Stimulated activated CD8-positive, alpha-beta memory T cell treated with anti-CD3 and anti-CD28 coated beads, Interleukin-12 subunit alpha, Interleukin-12 subunit beta, amount 100 ng/mL, for 1 hour (primary cell): ENCODE results near the gene PKHD1.

ENCODE experiments used
- DNase-seq: peaks from one replicate; pipeline ENCODE4 v3.0.0-alpha.2; 2020; ENCODE audit warnings: low read depth

The PKHD1 gene

DNA sequence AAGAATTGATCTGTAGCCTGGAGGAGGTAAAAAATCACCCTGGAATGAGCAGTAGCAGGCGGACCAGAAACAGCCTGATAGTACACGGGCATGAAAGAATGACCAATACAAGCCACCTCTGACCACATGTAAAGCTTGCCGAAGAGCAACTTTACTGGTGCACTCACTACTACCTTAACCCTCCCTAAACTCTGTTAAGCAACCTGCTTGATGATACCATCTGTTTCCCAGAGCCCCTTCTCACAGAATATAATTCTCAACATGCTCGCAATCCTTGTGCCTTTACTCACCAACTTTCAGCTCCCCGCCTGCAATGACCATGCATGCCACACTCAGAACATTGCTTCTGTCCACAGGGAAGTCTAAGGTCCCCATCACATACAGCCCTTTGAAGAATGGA, 296.5 kb downstream of the PKHD1 start:
- DNase-seq: no peak

DNA sequence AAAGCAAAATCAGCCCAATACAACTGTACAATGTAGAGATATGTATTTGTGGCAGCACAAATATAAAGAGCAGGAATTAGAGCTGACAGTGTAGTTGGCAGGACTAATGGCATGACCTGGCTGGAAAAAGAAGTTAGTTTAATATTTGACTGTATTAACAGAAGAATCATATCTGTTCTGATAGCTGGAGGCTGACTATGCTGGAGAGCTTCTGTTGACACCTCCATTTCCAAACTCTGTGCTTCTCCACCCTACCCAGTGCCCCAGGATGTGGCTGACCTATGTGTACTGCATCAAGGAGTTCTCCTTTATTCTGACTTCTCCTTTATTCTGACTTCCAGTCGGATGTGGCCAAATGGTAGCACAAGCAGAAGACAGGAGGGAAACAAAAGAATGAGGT, 299.3 kb downstream of the PKHD1 start:
- DNase-seq: no peak

DNA sequence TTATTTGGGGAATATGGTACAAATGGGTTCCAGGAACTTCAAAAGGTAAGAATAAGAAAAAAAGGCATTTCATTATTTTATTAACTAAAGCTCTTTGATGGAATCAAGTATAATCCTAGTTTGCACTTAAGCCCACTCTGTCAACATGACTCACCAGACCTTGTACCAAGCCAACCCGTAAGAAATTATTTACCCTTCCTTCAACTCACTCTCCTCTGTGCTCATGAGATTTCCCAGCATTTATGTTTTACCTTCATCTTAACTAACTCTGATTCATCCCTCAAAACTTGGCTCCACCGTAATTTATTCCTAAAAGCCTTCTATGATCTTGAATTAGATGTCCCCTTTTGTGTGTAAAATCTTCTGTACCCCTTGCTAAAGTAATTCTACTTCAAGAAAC, 308.7 kb downstream of the PKHD1 start:
- DNase-seq: no peak

DNA sequence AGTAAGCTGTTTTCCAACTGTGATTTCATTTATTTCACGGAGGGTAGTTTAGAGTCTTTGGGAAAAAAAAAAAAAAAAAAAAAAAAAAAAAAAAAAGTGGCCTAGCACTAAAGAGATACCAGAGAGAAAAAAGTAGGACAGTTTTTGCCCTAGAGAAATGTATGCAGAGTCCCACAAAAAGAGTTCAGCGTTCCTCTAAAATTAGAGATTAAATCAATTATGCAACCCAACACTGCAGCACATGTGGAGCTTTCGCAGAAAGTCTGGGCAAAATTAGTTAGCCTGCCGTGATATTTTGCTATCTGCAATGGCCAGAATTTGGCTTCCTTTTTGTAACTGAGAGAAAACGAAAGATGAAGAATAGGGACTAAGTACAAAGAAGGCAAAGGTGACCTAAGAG, 309.8 kb downstream of the PKHD1 start:
- no peak for DNase-seq

DNA sequence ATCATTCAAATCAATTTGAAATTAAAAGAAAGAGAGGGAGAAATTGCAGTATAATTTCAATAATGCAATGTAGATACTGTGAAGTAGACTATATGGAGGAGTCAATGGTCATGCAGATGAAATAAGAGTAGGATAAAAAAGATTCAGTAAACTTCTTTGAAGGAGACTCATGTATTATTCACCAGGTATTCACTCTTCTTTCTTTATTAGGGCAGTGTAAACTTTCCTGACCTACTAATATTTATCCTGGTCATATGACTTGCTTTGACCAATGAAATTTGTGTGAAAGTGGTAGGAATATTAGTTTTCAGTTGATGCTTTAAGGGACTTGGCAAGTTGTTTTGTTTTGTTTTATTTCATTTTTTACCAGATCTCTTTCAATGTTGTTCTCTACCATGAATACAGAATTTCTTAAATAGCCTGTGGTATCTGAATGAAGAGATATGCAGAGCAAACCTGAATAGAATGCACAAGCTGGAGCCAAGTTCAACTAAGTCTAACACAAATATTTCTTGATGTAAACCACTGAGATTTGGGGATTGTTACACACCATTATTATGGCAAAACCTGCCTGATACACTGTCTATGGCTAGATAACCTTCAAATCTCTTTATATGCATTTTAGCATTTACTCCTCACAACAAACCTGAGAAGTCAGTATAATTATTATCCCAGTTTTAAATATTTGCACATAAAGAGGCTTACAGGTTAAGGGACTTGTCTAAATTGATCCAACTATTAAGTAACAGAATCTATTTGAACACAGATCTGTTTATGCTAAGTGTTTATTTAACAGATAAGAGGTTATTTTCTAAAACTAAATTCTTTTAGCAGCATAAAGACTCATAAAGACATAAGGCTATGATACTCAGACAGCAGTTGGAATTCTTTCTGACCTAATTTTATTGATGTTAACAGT, 311.2 kb downstream of the PKHD1 start:
- no peak for DNase-seq

DNA sequence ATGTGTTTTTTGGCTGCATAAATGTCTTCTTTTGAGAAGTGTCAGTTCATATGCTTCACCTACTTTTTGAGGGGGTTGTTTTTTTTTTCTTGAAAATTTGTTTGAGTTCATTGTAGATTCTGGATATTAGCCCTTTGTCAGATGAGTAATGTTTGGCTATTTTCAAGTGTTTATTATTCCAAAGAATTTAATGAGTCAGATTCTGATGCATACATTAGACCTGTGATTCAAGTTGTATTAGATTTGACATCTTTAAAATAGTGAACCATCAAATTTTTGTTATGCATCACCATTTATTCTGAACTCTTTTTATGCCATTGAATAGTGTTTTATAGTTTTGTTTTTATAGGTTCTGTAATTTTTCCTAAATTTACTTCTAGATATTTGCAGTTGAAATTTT, 319.3 kb downstream of the PKHD1 start:
- DNase-seq: no peak

DNA sequence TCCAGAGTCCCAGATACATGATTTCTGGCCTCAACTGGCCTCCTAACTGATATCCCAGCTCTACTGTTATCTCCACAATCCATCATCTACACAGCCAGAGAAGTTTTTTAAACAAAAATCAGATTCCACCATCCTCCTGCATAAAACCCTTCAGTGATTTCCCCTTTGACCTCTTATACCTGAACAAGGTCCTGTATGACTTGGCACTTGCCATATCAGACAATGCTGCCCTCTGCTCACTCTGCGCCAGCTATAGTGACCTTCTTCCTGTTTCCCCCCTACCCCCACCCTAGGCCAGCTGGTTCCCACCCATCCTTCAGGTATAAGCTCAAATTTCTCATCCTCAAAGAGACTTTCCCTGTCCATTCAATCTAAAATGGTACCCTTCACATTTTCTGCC, 322.2 kb downstream of the PKHD1 start:
- DNase-seq: no peak

DNA sequence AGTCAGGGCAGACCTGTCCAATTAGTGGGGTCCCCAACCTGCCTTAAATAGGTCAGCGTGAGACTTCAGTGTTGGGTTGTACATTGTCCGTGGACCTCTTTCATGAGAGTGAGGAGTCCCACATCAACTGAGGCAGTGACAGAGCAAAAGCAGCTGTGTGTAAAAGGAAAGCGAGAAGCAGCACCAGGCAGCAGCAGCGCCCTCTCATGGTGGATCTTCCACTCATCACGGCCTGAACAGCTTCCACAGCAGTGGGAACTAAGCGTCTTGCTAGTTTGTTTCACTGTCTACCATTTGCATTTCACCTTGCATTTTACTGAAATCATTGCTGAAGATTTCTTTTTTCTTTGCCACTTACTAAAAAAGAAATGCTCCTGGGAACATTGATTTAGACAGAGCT, 333.8 kb downstream of the PKHD1 start:
- DNase-seq: no peak

DNA sequence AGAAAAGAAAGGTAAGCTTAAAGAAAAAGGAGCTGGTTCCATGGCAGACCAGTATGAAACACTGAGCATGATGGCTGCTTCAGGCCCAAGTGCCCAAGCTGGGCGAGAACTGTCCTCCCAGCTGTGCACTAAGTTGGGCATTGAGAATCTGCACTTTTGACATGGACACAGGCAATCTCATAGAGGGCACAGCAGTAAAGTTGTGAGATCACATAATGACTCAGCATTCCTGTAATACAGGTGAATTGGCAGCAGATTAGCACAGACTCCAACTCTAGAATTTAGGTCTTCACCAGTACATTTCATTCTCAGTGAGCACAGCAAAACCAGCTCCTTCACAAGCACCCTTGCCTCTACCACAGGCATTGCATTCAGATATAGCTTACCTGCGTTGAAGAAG, 343.4 kb downstream of the PKHD1 start:
- DNase-seq: no peak

DNA sequence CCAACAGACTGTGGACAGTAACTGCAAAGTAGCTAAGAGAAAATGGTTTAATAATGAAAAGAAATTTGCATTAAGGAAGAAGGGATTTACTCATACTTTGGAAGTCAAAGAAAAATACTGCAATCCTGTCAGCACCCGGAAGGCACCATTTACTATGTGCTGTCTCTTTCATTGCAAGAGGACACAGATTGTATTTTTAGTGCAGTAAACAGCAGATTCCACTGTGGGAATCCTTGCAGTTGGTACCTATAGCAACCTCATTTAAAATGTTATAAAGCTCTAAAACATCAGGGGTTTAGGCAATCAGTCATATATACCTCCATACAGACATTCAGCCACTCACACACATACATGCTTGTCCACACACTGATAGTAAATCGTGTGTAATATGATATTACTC, 346.8 kb downstream of the PKHD1 start:
- no peak for DNase-seq

DNA sequence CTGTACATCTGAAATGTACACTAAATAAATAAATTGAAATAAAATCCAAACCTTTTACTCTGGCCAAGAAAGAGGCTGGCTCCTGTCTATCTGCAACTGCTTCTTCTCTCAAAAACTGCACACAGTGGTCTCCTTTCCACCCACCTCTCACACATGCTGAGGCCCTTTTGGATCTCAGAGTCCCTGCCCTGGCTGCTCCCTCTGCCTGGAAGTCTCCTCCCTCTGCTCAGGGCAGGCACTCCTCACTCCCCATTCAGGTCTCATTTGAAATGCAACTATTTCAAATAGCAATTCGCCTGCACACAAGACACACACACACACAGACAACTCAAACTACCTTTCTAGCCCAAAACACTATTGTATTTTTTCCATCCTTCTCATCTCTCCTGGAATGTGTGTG, 348.8 kb downstream of the PKHD1 start:
- no peak for DNase-seq

DNA sequence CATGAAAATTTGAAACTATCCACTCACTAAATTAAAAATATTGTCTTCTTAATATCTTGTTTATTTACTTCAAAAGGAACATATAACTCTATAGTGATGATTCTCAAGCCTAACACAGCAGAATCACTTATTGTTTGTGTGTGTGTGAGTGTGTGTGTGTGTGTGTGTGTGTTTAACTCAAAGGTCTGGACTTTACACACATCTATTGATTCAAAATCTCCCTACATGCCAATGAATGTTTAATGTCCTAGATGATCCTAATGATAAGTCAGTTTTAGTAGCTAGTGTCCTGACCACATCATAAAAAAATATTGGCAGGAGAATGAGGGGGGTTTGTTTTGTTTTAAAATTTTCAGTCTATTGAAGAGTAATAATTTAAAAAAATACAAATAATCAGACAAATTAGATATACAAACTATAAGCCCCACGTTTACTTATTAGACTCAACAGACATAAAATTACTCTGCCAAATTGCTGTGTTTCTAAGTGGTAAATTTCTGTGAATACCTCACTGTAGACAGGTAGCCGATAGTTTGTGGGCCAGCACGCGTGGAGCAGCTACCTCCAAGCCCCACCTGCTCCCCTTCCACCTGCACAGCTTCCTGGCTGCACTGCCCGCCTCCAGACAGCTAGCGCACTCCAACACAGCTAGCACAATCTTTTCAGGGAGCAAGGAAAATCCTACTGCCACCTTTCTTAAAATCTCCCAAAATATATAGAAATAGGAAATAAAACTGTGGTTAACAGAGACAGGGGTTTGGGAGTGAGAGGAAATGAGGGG, 349.6 kb downstream of the PKHD1 start:
- no peak for DNase-seq

DNA sequence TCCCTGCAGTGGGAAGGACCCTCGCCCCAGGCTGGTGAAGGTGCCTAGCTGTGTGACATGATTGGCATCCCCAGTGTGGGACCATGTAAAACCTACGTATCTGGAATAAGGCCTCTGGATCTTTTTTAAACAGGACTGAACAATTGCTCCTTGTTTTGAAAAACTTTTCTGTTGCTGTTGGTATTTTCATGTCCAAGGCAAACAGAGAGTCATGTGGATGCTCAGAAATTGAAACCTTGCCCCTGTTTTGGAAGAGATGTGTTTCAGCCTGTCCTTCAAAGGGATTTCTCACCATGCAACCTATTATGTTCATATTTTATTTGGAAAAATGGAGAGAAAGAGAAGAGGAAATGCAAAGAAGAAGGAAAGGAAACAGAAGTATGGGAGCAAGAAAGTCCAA, 362.3 kb downstream of the PKHD1 start:
- no peak for DNase-seq

DNA sequence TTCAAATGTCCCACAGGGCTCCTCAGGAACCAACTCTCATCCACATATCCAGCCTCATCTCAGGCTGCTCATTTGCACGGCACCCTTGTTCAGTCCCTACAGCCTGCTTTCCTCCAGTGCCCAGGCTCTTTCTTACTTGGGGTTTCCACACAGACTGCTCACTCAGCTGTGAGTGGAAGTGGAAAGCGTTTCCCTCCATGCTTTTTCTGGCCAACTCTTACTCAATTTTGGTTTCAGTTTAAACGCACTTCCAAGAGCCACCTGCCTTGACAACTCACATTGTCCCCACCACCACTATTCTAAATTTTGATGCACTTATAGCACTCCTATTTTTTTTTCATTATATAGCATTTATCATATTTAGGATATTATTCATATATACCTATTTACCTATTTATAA, 367.1 kb downstream of the PKHD1 start:
- no peak for DNase-seq

DNA sequence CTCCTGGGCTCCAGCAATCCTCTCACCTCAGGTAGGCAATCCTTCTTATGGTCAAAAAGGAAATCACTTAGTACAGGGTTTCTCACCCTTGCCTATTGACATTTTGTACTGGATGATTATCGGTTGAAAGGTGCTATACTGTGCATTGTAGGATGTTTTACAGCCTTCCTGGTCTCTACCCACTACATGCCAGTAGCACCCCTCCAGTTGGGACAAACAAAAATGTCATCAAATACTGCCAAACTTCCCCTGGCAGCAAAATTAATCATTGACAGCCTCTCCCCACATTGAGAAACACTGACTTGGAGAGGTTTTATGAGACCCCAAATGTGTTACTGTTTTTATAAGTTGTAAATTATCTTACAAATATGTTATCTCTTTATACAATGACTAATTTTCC, 368.1 kb downstream of the PKHD1 start:
- no peak for DNase-seq

DNA sequence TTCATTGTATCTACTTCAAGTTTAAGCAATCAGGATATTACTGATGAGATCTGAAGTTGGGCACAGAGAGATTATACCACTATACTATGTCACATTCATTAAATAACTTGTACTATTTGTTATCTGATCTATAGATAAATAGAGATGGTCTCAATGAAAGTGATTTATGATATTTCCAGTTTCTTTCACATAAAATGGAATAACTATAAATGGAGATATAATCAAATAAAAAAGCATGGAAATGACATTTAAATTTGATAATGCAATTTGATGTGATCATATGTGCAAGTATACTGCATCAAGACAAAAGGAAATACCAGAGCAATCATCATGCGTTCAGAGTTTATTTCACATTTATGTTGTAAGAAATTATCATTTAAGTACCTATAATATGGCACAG, 368.9 kb downstream of the PKHD1 start:
- DNase-seq: no peak

DNA sequence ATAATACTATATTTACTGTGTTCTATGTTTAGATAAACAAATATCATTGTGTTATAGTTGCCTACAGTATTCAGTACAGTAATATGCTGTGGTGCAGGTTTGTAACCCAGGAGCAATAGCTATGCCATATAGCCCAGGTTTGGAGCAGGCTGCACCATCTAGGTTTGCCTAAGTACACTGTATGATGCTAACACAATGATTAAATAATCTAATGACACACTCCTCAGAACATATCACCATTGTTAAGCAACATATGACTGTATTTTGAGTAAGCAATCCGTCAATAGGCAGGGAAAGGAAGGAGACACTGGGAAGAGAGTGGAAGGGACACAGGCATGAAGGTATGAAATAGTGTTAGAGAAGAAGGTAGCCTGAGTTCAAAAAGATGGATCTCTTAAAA, 369.9 kb downstream of the PKHD1 start:
- DNase-seq: no peak

DNA sequence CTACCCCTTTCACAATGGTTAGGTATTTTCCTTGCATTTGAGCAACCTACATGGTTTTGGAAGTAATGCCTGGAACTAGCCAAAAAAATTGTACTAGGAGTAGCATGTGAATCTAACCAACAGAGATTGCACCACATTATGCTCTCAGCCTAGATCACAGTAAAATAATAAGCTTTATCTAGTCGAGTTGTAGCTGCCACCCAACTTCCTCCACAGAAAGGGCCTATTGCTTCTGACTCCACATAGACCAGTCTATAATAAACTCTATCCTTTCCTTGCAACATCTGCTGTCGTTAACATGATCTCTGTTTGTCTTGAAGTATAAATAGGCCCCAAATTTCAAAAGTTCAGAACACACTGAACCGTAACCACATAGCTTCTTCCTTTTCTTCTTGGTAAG, 375.5 kb downstream of the PKHD1 start:
- no peak for DNase-seq

DNA sequence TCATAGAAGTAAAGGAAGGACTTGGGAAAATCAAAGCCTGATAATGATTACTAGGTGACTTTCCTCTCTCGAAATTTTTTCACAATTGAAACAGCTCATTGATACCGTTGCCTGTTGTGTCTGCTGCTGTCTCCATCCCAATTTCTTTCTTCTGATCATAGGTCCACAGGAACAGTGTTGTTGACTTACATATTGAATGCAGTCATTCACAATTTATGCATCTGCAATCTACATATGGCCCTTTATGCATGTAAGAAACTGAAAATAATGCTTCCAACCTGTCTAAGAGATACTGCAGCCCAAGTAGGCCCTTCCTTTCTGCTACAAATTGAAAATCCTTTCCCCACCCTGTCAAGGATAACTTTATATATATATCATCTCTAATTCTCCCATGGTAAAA, 381.3 kb downstream of the PKHD1 start:
- no peak for DNase-seq

DNA sequence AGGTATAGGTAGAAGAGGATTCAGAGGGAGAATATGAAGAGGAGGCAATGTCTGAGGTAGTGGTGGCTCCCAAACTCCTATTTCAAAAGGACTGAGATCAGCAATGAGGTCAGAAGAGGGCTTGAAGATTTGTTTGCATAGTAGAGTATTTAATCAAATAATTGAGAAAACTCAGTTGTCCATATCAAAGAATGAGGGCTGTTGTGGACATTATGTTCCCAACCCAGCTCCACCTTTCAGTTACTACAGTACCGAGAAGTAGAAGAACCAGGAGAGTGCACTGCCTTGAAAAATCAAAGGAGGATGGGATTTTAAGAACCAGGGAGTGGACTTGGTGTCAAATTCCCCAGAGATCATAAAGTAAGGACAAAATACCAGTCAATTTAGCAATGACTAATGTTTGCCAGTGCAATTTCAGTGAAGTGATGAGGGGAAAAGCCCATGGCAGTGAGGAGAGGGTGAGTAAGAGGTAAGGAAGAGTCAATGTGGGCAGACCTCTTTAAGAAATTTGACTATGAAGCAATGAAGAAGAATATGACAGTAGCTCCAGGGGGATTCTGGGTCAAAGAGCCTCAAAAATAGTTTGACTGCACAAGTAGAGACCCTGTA, 382.4 kb downstream of the PKHD1 start:
- DNase-seq: no peak

DNA sequence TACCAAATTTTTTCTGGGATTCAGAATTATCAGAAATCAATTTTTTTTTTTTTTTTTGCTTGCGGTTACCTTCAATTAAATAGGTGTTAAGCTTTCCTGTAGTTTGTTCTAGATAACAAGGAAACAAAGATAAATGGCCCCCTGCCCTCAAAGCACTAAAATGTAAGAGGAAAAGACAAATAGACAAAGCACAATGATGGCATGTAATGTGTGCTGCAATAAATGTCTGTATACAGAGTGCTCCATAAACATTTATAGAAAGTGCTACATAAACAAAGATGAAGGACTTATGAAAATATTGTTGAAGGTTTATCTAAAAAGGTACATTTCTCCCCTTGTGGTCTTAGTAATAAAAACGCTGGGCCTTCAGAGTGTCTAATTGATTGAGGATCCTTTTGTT, 384.6 kb downstream of the PKHD1 start:
- no peak for DNase-seq

DNA sequence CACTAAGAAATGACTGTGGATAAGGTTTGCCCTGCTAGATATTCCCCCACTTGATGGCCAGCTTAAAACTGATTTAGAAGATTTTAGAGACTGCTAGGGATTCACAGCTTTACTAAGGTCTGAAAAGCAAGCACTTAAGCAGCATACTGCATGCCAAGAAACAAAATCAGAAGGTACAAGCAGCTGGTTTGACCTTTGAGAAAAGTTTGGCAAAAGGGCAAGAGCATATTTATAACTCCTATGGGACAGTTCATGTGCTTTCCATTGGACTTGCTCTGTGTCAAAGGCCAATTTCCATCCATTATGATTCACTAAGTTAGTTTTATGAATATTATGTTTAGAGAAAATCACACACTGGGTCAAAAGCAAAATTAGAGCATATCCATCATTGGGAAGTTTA, 402.8 kb downstream of the PKHD1 start:
- DNase-seq: no peak

DNA sequence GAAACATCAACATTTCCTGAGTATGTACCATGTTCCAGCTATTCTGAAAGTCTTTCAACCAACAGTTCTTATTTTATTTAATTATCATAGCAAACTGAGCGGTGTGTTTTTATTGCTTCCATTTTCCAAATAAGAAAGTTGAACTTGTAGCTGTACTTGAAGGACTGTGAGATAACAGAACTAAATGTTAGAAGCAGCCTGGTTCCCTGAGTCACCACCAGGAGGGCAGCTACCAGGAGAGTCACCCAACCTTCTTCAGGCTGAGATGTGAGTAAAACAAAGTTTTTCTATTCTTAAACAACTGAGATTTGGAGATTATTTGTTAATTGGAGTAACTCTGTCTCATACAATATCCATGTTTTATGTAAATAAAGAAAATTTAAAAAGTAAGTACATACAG, 403.4 kb downstream of the PKHD1 start:
- DNase-seq: no peak
